ENCODE measurements around the gene CYP2R1.

Gene CYP2R1

GRCh38 chr11:14908214-14908880, 16.3 kb upstream of the CYP2R1 start:
- H3K4me2 ChIP-seq (ENCODE audit: low read length): peak overlapping the region; percentile 85
- 0 out of 2 replicates have a peak overlapping the region, but pooled peaks have one; percentile 15 for H2AFZ ChIP-seq (ENCODE audit: low read length)
- no peaks in the 10 kb centered on the region for H3K79me2 ChIP-seq (ENCODE audit: insufficient read depth, low read length)
- no peaks in the 10 kb centered on the region for H3K36me3 ChIP-seq (ENCODE audit: insufficient read depth, low read length)
- TF ChIP-seq CTCF (IDR thresholded peaks at IDR 0.05; ENCODE audit: low read length) (peak; percentile 85), EZH2 (IDR thresholded peaks at IDR 0.05; ENCODE audit: borderline replicate concordance, low read length) (no peak)
- no peaks in the 10 kb centered on the region for H4K20me1 ChIP-seq (ENCODE audit: insufficient read depth, low read length)
- no peaks in the 10 kb centered on the region for H3K27me3 ChIP-seq (ENCODE audit: insufficient read depth, low read length)
- no peaks in the 10 kb centered on the region for H3K9me3 ChIP-seq (ENCODE audit: low read length)
- peak overlapping the region; percentile 15; the same call in 1 of the 2 replicates for H3K9ac ChIP-seq (ENCODE audit: low read length)
- no peaks in the 10 kb centered on the region for H3K9me2 ChIP-seq (ENCODE audit: low read depth, low read length)
- peaks cover 5% of the 10 kb centered on the region; the same call in 1 of the 2 replicates for H3F3A ChIP-seq (ENCODE audit: insufficient read depth, low read length)
- peak overlapping the region; percentile 17 for H3K4me3 ChIP-seq (ENCODE audit: low read depth, low read length, poor library complexity, severe bottlenecking)
- H3K4me1 ChIP-seq (ENCODE audit: insufficient read depth, low read length, severe bottlenecking): peaks cover 54% of the 10 kb centered on the region
- peak overlapping the region; percentile 98 for H3K27ac ChIP-seq (ENCODE audit: low read depth, low read length, poor library complexity, severe bottlenecking)

GRCh38 chr11:14907411-14908213, 15.6 kb upstream of the CYP2R1 start:
- Histone ChIP-seq H3F3A (ENCODE audit: insufficient read depth, low read length) (peaks cover 5% of the 10 kb centered on the region; the same call in 1 of the 2 replicates), H3K9ac (ENCODE audit: low read length) (peak overlapping the region; percentile 49; the same call in 1 of the 2 replicates), H3K79me2 (ENCODE audit: insufficient read depth, low read length) (no peaks in the 10 kb centered on the region), H4K20me1 (ENCODE audit: insufficient read depth, low read length) (no peaks in the 10 kb centered on the region), H3K27ac (ENCODE audit: low read depth, low read length, poor library complexity, severe bottlenecking) (peak overlapping the region; percentile 98), H3K9me2 (ENCODE audit: low read depth, low read length) (no peaks in the 10 kb centered on the region), H2AFZ (ENCODE audit: low read length) (peak overlapping the region; percentile 97; the same call in 1 of the 2 replicates), H3K4me1 (ENCODE audit: insufficient read depth, low read length, severe bottlenecking) (peaks cover 54% of the 10 kb centered on the region), H3K4me2 (ENCODE audit: low read length) (peak overlapping the region; percentile 85), H3K36me3 (ENCODE audit: insufficient read depth, low read length) (no peaks in the 10 kb centered on the region), H3K27me3 (ENCODE audit: insufficient read depth, low read length) (no peaks in the 10 kb centered on the region), H3K4me3 (ENCODE audit: low read depth, low read length, poor library complexity, severe bottlenecking) (peak overlapping the region; percentile 50), H3K9me3 (ENCODE audit: low read length) (no peaks in the 10 kb centered on the region)
- TF ChIP-seq EZH2 (IDR thresholded peaks at IDR 0.05; ENCODE audit: borderline replicate concordance, low read length) (no peak), CTCF (IDR thresholded peaks at IDR 0.05; ENCODE audit: low read length) (peak; percentile 86)

- H3K9me3 ChIP-seq (ENCODE audit: low read length): no peaks in the 10 kb centered on the region
- no peaks in the 10 kb centered on the region for H4K20me1 ChIP-seq (ENCODE audit: insufficient read depth, low read length)
- peak overlapping the region; percentile 84; the same call in 1 of the 2 replicates for H3K9ac ChIP-seq (ENCODE audit: low read length)
- no peaks in the 10 kb centered on the region for H3K79me2 ChIP-seq (ENCODE audit: insufficient read depth, low read length)
- peak overlapping the region; percentile 71 for H3K4me3 ChIP-seq (ENCODE audit: low read depth, low read length, poor library complexity, severe bottlenecking)
- H2AFZ ChIP-seq (ENCODE audit: low read length): no peak overlapping the region
- H3K27ac ChIP-seq (ENCODE audit: low read depth, low read length, poor library complexity, severe bottlenecking): peak overlapping the region; percentile 98
- TF ChIP-seq CTCF (IDR thresholded peaks at IDR 0.05; ENCODE audit: low read length) (no peak), EZH2 (IDR thresholded peaks at IDR 0.05; ENCODE audit: borderline replicate concordance, low read length) (no peak)
- no peaks in the 10 kb centered on the region for H3K36me3 ChIP-seq (ENCODE audit: insufficient read depth, low read length)
- H3F3A ChIP-seq (ENCODE audit: insufficient read depth, low read length): peaks cover 5% of the 10 kb centered on the region; the same call in 1 of the 2 replicates
- H3K4me1 ChIP-seq (ENCODE audit: insufficient read depth, low read length, severe bottlenecking): peaks cover 54% of the 10 kb centered on the region
- no peaks in the 10 kb centered on the region for H3K27me3 ChIP-seq (ENCODE audit: insufficient read depth, low read length)
- no peaks in the 10 kb centered on the region for H3K9me2 ChIP-seq (ENCODE audit: low read depth, low read length)
- H3K4me2 ChIP-seq (ENCODE audit: low read length): peak overlapping the region; percentile 85
These were observed 15.0 kb upstream of the CYP2R1 start for GRCh38 chr11:14906993-14907392.
